ENCODE data around the gene MDK. TPM values are rescaled to one million over a fixed set of nuclear protein-coding genes. Genes with fewer than 3 reads are reported as not detected.
A peak's percentile ranks its signal among the peaks of the same experiment; 100 is the strongest.

MDK gene
- total RNA-seq, 2 experiments from 2014 or later = 5.5 to 6.5 TPM

DNA sequence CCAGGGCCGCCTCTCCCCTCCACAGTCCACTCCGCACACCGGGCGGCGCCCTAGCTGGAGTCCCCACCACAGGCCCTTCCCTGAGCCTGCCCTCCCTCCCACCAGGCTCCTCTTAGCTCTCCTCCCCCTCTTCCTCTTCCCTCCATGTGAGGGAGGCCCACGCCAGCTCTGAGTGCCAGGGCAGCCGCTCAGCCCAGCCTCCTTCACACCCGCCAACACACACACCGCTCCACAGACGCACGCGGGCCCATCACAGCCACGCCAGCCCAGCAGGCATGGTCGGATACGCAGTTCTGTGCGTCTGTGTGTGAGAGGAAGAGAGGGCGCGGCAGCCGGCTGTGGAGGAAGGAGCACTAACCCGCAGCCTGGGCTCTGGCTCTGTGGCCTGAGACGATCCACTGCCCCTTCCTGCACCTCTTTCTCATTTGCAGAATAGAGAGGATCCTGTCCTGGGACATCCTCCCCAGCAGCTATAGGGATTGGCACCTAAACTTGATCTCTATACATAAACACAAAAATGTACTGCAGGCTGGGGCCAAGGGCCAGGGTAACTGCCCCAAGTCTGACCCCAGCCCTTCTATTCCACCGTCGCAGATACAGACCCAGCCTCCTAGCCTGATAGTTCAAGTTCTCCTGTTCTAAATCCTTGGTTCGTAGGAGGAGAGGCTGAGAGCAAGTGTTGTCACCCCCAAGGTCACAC is 6.6 kb downstream of the MDK start:
- ChIA-PET POLR2A (interaction anchor here (0.6 kb wide), 1 partner anchor 528 kb away, joined by 3 read pairs; no protein-coding TSS in a partner anchor), CTCF (interaction anchor here (2.1 kb wide), 1 partner anchor 41 kb away, joined by 7 read pairs; the partner anchor contains the start of gene DGKZ)
- H3K27me3 ChIP-seq (ENCODE audit: control insufficient read depth in 1 of 2, insufficient read depth in 2 of 2, low read length in 2 of 2) = peaks cover 66 to 71% of the 10 kb centered on the region in 2 experiments
- H3K4me3 Mint-ChIP-seq = peak overlapping the region; percentile 54
- H3K4me3 ChIP-seq (ENCODE audit: low read length) = no peak overlapping the region
- ATAC-seq (ENCODE audit: poor library complexity) (peak; percentile 7), DNase-seq (peak in 1 of 14 experiments; percentile 33)
- no peak for TF ChIP-seq CTCF (IDR thresholded peaks at IDR 0.05)
- H3K27ac Mint-ChIP-seq = no peak overlapping the region
- H3K27ac ChIP-seq (ENCODE audit: low read depth in 1 of 2, low read length in 2 of 2) = no peak overlapping the region
- peaks cover 28% of the 10 kb centered on the region for H3K4me1 Mint-ChIP-seq (ENCODE audit: low read depth)
- peaks cover 72% of the 10 kb centered on the region for H3K27me3 Mint-ChIP-seq
- peaks cover 45% of the 10 kb centered on the region for H3K4me1 ChIP-seq (ENCODE audit: insufficient read depth, low read length)
- H3K9me3 Mint-ChIP-seq = no peaks in the 10 kb centered on the region
- H3K36me3 Mint-ChIP-seq (ENCODE audit: low read depth) = no peaks in the 10 kb centered on the region
- no peaks in the 10 kb centered on the region for H3K36me3 ChIP-seq (ENCODE audit: insufficient read depth, low read length)
- H3K9me3 ChIP-seq (ENCODE audit: control insufficient read depth in 1 of 2, insufficient read depth in 1 of 2, low read length in 2 of 2) = peaks cover 0 to 46% of the 10 kb centered on the region in 2 experiments
- intact Hi-C loops (cut with DNase I, micrococcal nuclease) = no loop called here

GRCh38 chr11:46388619-46389449 is 7.4 kb downstream of the MDK start:
- Histone ChIP-seq H3K27me3 (ENCODE audit: control insufficient read depth in 1 of 2, insufficient read depth in 2 of 2, low read length in 2 of 2) (peaks cover 63 to 72% of the 10 kb centered on the region in 2 experiments), H3K27ac (ENCODE audit: low read depth in 1 of 2, low read length in 2 of 2) (no peak overlapping the region), H3K4me1 (ENCODE audit: insufficient read depth, low read length) (peaks cover 47% of the 10 kb centered on the region), H3K9me3 (ENCODE audit: control insufficient read depth in 1 of 2, insufficient read depth in 1 of 2, low read length in 2 of 2) (peaks cover 0 to 46% of the 10 kb centered on the region in 2 experiments), H3K36me3 (ENCODE audit: insufficient read depth, low read length) (no peaks in the 10 kb centered on the region), H3K4me3 (ENCODE audit: low read length) (no peak overlapping the region)
- peak overlapping the region; percentile 54 for H3K4me3 Mint-ChIP-seq
- no peaks in the 10 kb centered on the region for H3K36me3 Mint-ChIP-seq (ENCODE audit: low read depth)
- ChIA-PET CTCF (interaction anchor here (0.9 to 2.1 kb wide), 4 partner anchors 38 to 49 kb away, joined by 3 to 7 read pairs (median 4); partner anchors contain the start of gene DGKZ), POLR2A (no interaction called here)
- peaks cover 74% of the 10 kb centered on the region for H3K27me3 Mint-ChIP-seq
- no peak for DNase-seq
- H3K4me1 Mint-ChIP-seq (ENCODE audit: low read depth) = peaks cover 30% of the 10 kb centered on the region
- intact Hi-C loops (cut with DNase I, micrococcal nuclease) = no loop called here
- no peak for TF ChIP-seq CTCF (IDR thresholded peaks at IDR 0.05)
- no peaks in the 10 kb centered on the region for H3K9me3 Mint-ChIP-seq
- ATAC-seq (ENCODE audit: poor library complexity) = no peak
- H3K27ac Mint-ChIP-seq = no peak overlapping the region

DNA sequence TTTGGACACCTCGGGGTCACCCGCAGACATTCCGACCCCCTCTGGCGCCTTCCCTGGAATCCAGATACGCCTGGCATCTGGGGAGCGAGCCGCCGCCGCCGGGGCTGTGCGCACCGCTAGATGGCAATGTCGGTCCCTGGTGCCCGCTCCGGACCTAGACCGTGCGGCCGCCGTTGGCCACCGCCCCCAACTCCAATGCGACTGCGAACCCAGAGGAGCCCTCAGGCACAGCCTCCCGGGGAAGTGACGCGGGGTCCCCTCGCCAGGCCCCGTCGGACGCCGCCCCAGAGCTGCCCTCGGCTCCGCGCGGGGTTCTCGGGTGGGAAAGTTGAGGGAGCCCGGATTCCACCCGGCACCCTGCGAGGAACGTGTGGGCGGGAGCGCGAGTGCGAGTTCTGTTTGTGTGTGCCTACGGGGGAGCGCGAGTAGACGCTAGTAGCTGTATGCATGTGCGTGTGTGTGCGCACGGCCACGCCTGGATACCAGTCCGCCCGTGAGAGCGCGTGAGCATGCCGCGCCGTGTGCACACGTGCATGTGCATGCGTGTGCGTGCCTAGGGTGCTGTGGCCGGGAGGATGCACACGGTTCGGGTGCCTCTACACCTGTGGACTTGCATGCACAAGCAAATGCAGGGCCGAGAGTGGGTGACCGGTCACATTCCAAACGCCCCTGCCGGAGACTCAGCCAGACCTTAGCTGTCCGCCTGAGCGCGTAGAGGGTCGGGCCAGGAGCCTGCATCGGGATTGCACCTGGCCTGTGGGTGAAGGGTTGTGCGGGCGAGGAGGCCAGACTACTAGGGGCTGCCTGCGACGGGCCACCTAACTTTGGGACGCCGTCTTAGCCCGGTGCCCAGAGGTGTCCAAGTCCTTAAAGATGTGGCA is 8.2 kb downstream of the MDK start:
- POLR2A ChIA-PET = no interaction called here
- Histone ChIP-seq H3K27ac (ENCODE audit: low read depth in 1 of 2, low read length in 2 of 2) (no peak overlapping the region), H3K9me3 (ENCODE audit: control insufficient read depth in 1 of 2, insufficient read depth in 1 of 2, low read length in 2 of 2) (peaks cover 0 to 39% of the 10 kb centered on the region in 2 experiments), H3K36me3 (ENCODE audit: insufficient read depth, low read length) (no peaks in the 10 kb centered on the region), H3K4me1 (ENCODE audit: insufficient read depth, low read length) (peaks cover 47% of the 10 kb centered on the region), H3K4me3 (ENCODE audit: low read length) (peak overlapping the region; percentile 4), H3K27me3 (ENCODE audit: control insufficient read depth in 1 of 2, insufficient read depth in 2 of 2, low read length in 2 of 2) (peaks cover 56 to 65% of the 10 kb centered on the region in 2 experiments)
- Mint-ChIP-seq H3K36me3 (ENCODE audit: low read depth) (no peaks in the 10 kb centered on the region), H3K27me3 (peaks cover 73% of the 10 kb centered on the region), H3K4me3 (peak overlapping the region; percentile 45), H3K4me1 (ENCODE audit: low read depth) (peaks cover 34% of the 10 kb centered on the region), H3K9me3 (no peaks in the 10 kb centered on the region), H3K27ac (no peak overlapping the region)
- CTCF ChIA-PET = interaction anchor here (0.9 to 2.1 kb wide), 4 partner anchors 38 to 50 kb away, joined by 3 to 7 read pairs (median 4); partner anchors contain the start of gene DGKZ
- peak; percentile 30 for ATAC-seq (ENCODE audit: poor library complexity)
- peak in 5 of 14 experiments; percentile 16 to 65 (median 50) for DNase-seq
- intact Hi-C loops (cut with DNase I, micrococcal nuclease) = loop anchor here in 1 of 2 experiments (5.0 kb wide), 2 partner anchors 148 to 502 kb away; partner anchors contain the start of gene MAPK8IP1
- TF ChIP-seq CTCF (IDR thresholded peaks at IDR 0.05) = peak; percentile 66

Measured in CD4-positive, alpha-beta T cell (primary cell).